ENCODE measurements around the gene LMX1A.

Gene LMX1A

DNA sequence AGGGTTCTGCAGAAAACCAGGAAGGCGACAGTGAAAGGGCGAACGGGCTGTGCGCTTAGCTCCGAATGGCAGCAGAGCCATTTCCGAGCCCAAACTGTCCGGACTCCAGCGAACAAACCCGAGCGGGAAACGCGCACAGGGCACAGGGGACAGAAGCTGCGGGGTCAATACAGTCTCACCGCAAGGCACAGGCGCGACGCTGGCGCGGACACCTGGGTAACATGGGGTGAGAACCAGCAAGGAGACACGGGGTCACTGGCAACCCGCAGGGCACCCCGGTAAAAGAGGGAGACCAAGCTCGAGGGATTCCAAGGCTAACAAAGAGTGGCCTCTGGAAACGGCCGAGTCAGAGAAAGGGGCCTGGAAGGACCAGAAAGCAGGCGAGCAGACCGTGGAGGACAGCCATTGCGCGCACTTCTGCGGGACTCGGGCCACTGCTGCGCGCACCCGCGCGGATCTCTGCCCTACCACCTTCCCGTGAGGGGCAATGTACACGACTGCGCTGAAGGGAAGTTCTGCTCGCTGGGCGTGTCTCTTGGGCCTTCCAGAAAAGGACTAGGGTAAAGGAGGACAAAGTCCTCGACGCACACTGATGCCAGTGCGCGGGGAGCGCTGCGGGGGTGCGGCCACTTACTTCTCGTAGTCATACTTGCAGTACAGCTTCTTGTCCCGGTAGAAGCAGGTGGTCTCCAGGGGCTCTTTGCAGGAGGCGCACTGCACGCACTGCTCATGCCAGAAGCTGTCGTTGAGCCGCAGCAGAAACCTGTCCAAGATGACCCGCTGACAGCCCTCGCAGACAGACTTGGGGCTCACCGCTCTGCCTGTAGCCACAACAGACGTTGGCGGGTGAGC lies 3.8 kb downstream of the LMX1A start:
- H3K4me3 ChIP-seq (ENCODE audit: low read depth, low read length): no peak overlapping the region
- no peak for TF ChIP-seq POLR2A (IDR thresholded peaks at IDR 0.05; ENCODE audit: extremely low read depth, insufficient read length)
- TF ChIP-seq, protein P1, sequence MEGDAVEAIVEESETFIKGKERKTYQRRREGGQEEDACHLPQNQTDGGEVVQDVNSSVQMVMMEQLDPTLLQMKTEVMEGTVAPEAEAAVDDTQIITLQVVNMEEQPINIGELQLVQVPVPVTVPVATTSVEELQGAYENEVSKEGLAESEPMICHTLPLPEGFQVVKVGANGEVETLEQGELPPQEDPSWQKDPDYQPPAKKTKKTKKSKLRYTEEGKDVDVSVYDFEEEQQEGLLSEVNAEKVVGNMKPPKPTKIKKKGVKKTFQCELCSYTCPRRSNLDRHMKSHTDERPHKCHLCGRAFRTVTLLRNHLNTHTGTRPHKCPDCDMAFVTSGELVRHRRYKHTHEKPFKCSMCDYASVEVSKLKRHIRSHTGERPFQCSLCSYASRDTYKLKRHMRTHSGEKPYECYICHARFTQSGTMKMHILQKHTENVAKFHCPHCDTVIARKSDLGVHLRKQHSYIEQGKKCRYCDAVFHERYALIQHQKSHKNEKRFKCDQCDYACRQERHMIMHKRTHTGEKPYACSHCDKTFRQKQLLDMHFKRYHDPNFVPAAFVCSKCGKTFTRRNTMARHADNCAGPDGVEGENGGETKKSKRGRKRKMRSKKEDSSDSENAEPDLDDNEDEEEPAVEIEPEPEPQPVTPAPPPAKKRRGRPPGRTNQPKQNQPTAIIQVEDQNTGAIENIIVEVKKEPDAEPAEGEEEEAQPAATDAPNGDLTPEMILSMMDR (IDR thresholded peaks at IDR 0.05; ENCODE audit: low read depth, low read length): no peak
- no peak for TF ChIP-seq MYC (IDR thresholded peaks at IDR 0.05; ENCODE audit: low read depth, low read length)
- TF ChIP-seq, protein P2, sequence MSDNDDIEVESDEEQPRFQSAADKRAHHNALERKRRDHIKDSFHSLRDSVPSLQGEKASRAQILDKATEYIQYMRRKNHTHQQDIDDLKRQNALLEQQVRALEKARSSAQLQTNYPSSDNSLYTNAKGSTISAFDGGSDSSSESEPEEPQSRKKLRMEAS (IDR thresholded peaks at IDR 0.05; ENCODE audit: low read depth, low read length): no peak
- no peak for DNase-seq (ENCODE audit: low read depth)

DNA sequence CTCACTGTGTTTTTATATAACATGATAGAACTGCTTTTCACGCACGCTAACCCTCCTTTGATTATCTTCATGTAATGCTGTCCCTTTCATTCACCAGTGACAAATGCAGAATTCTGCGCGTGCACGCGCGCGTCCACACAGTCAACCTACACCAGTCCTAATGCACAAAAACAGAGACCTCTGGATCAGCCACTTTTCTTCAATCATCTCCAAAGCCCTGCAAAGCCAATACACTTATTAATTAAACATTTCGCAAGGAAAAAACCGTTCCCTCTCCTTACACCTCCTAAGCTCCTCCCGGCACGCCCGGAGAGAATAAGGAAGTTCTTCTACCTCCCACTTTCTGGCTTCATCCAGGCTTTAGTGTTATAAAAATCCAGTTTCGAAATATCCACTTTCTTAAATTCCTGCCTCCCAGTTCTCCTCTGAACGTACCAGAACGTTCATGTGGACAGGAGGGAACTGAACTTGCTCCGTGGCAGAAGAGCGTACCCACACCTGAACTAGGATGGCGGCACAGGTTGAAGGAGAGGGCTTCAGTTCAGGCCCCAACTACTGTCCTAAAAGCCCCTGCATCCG lies 4.6 kb downstream of the LMX1A start:
- TF ChIP-seq, protein P1 (IDR thresholded peaks at IDR 0.05; ENCODE audit: low read depth, low read length): no peak
- TF ChIP-seq MYC (IDR thresholded peaks at IDR 0.05; ENCODE audit: low read depth, low read length) (no peak), POLR2A (IDR thresholded peaks at IDR 0.05; ENCODE audit: extremely low read depth, insufficient read length) (no peak)
- TF ChIP-seq, protein P2 (IDR thresholded peaks at IDR 0.05; ENCODE audit: low read depth, low read length): no peak
- DNase-seq (ENCODE audit: low read depth): no peak
- H3K4me3 ChIP-seq (ENCODE audit: low read depth, low read length): no peak overlapping the region

DNA sequence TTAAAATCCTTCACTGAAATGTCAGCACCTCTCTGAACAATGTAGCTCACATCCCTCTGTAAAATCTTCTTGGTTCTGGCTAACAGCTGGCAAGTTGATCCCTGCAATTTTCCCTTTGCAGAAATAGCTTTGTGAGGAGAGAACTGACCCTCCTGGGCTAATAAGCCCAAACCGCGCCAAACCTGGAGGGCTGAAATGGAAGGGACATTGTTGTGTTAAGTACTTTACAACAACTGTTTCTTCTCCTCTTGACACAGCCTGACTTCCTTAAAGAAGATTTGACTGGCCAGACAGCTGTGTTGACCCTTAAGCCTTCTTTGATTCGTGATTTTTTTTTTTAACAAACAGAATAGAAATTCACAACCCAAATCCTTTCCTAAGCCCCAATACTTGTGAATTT lies 5.7 kb downstream of the LMX1A start:
- DNase-seq (ENCODE audit: low read depth): no peak
- TF ChIP-seq POLR2A (IDR thresholded peaks at IDR 0.05; ENCODE audit: extremely low read depth, insufficient read length) (no peak), MYC (IDR thresholded peaks at IDR 0.05; ENCODE audit: low read depth, low read length) (no peak)
- TF ChIP-seq, protein P1 (IDR thresholded peaks at IDR 0.05; ENCODE audit: low read depth, low read length): no peak
- TF ChIP-seq, protein P2 (IDR thresholded peaks at IDR 0.05; ENCODE audit: low read depth, low read length): no peak
- no peak overlapping the region for H3K4me3 ChIP-seq (ENCODE audit: low read depth, low read length)

DNA sequence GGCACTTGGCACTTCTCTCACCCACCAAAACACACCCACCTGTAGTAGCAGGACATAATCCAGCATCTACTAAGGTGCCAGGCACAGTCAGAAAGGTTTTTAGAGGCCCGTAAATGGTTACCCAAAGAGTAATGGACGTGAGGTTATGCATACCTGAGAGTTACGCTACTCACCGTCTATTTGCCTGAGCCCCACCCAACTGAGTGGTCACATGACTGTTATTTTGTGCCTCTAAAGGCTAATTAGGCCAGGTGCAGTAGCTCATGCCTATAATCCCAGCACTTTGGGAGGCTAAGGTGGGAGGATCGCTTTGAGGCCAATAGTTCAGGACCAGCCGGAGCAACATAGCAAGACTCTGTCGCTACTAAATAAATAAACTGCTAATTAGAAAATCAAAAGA lies 11.0 kb downstream of the LMX1A start:
- H3K4me3 ChIP-seq (ENCODE audit: low read depth, low read length): no peak overlapping the region
- TF ChIP-seq, protein P2 (IDR thresholded peaks at IDR 0.05; ENCODE audit: low read depth, low read length): no peak
- no peak for TF ChIP-seq POLR2A (IDR thresholded peaks at IDR 0.05; ENCODE audit: extremely low read depth, insufficient read length)

DNA sequence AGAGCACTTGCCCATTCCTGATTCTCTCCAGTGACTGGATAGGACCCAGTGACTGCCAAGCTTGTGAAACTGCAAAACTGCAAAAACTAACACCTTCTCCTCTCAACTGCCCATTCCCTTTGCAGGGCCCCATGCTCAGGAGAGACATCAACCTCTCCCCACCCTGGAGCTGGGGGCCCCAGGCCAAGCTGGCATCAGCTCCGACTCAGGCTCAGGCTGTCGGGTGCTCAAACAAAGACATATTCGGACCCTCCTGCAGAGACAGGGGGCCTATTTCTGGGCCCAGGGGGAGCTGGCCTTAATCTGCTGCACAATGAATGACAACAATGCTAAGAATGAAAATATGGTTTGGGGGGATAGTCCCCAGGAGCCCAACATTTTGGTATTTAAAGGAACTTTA lies 11.8 kb downstream of the LMX1A start:
- TF ChIP-seq, protein P2 (IDR thresholded peaks at IDR 0.05; ENCODE audit: low read depth, low read length): no peak
- TF ChIP-seq MYC (IDR thresholded peaks at IDR 0.05; ENCODE audit: low read depth, low read length) (no peak), POLR2A (IDR thresholded peaks at IDR 0.05; ENCODE audit: extremely low read depth, insufficient read length) (no peak)
- TF ChIP-seq, protein P1 (IDR thresholded peaks at IDR 0.05; ENCODE audit: low read depth, low read length): no peak
- H3K4me3 ChIP-seq (ENCODE audit: low read depth, low read length): no peak overlapping the region
- DNase-seq (ENCODE audit: low read depth): no peak

More for the DNA sequence above, 11.0 kb downstream of the LMX1A start:
- DNase-seq (ENCODE audit: low read depth): no peak

DNA sequence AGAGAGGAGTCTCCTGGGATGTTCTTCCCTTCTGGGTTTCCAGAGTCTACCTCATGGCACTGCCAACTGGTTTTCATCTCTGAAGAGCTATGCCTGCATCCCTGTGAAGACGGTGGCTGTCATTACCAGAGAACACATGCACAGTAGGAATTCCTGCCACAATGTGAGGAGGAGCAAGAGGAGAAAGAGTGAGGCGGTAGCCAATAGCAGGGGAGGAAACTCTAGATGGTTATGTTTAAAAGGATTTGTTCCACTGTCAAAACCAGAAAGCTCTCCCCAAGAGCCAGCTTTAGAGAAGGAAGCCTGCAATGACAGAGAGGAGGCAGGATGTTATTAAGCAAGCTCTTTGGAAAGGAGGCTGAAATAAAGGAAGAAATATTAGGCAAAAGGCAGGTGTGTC lies 12.3 kb downstream of the LMX1A start:
- H3K4me3 ChIP-seq (ENCODE audit: low read depth, low read length): no peak overlapping the region
- TF ChIP-seq MYC (IDR thresholded peaks at IDR 0.05; ENCODE audit: low read depth, low read length): no peak
- TF ChIP-seq POLR2A (IDR thresholded peaks at IDR 0.05; ENCODE audit: extremely low read depth, insufficient read length): no peak
- TF ChIP-seq, protein P2 (IDR thresholded peaks at IDR 0.05; ENCODE audit: low read depth, low read length): no peak
- TF ChIP-seq, protein P1 (IDR thresholded peaks at IDR 0.05; ENCODE audit: low read depth, low read length): no peak
- no peak for DNase-seq (ENCODE audit: low read depth)

All from NB4 (cell line).